Activated naive CD4-positive, alpha-beta T cell (primary cell): Measurements from ENCODE around the gene GPX3.

Experiments used
- DNase-seq, 4 experiments: peaks; one replicate each; lab custom pipeline; 2025; lab: John Stamatoyannopoulos, UW

Gene GPX3

GRCh38 chr5:151020304-151021110, at the start of gene GPX3:
Gene GPX3, plus strand, starts transcription at chr5:151020591. Its CDS starts 64 bp downstream, at chr5:151020655.
- peak in 1 of 4 experiments; percentile 6 for DNase-seq

- DNase-seq = no peak
These were observed 41.8 kb upstream of the GPX3 start for GRCh38 chr5:150978590-150978989.

- DNase-seq = no peak
These were observed 32.6 kb upstream of the GPX3 start for GRCh38 chr5:150987746-150988145.

- no peak for DNase-seq
These were observed 30.7 kb upstream of the GPX3 start for GRCh38 chr5:150989695-150990094.

GRCh38 chr5:150992705-150993104, 27.7 kb upstream of the GPX3 start:
- DNase-seq = no peak

GRCh38 chr5:150993422-150993821, 27.0 kb upstream of the GPX3 start:
- DNase-seq = no peak

- no peak for DNase-seq
These were observed 26.5 kb upstream of the GPX3 start for GRCh38 chr5:150993826-150994412.

- DNase-seq = no peak
These were observed 20.5 kb upstream of the GPX3 start for GRCh38 chr5:150999704-151000442.

GRCh38 chr5:151001436-151001835, 19.0 kb upstream of the GPX3 start:
- DNase-seq = no peak

- DNase-seq = no peak
These were observed 18.1 kb upstream of the GPX3 start for GRCh38 chr5:151002250-151002649.

- no peak for DNase-seq
These were observed 17.5 kb upstream of the GPX3 start for GRCh38 chr5:151002681-151003502.

GRCh38 chr5:151003503-151003860, 16.9 kb upstream of the GPX3 start:
- no peak for DNase-seq

- no peak for DNase-seq
These were observed 15.9 kb upstream of the GPX3 start for GRCh38 chr5:151004499-151004898.

GRCh38 chr5:151005187-151005949, 15.0 kb upstream of the GPX3 start:
- no peak for DNase-seq

GRCh38 chr5:151005950-151006576, 14.3 kb upstream of the GPX3 start:
- DNase-seq = no peak

- no peak for DNase-seq
These were observed 13.6 kb upstream of the GPX3 start for GRCh38 chr5:151006704-151007334.

- DNase-seq = no peak
These were observed 12.8 kb upstream of the GPX3 start for GRCh38 chr5:151007430-151008209.

- no peak for DNase-seq
These were observed 12.2 kb upstream of the GPX3 start for GRCh38 chr5:151008210-151008491.

GRCh38 chr5:151008906-151009305, 11.5 kb upstream of the GPX3 start:
- DNase-seq = no peak

GRCh38 chr5:151012862-151013261, 7.5 kb upstream of the GPX3 start:
- DNase-seq = no peak
